NCI-H2196 treated with DMSO at 0.1 percent for 48 hours (cell line): ENCODE results near the gene NRCAM.

Experiments
- DNase-seq: peaks from one replicate; lab custom pipeline; 2025; ENCODE audit not compliant: unreplicated experiment; lab: John Stamatoyannopoulos, UW

The NRCAM gene

GRCh38 chr7:108252177-108252576 lies 204.1 kb downstream of the NRCAM start:
- DNase-seq = no peak

GRCh38 chr7:108251700-108252099 lies 204.5 kb downstream of the NRCAM start:
- DNase-seq = no peak

- DNase-seq = no peak
Observed at GRCh38 chr7:108249453-108249852, 206.8 kb downstream of the NRCAM start.

- DNase-seq = no peak
Observed at GRCh38 chr7:108248821-108249220, 207.4 kb downstream of the NRCAM start.

- DNase-seq = no peak
Observed at GRCh38 chr7:108248418-108248817, 207.8 kb downstream of the NRCAM start.

GRCh38 chr7:108247614-108248013 lies 208.6 kb downstream of the NRCAM start:
- no peak for DNase-seq

GRCh38 chr7:108246227-108246837 lies 209.9 kb downstream of the NRCAM start:
- peak; percentile 81 for DNase-seq

GRCh38 chr7:108245523-108246226 lies 210.6 kb downstream of the NRCAM start:
- no peak for DNase-seq

GRCh38 chr7:108244110-108244509 lies 212.1 kb downstream of the NRCAM start:
- no peak for DNase-seq

GRCh38 chr7:108239501-108240225 lies 216.6 kb downstream of the NRCAM start:
- DNase-seq = no peak

- peak; percentile 4 for DNase-seq
Observed at GRCh38 chr7:108236681-108237415, 219.4 kb downstream of the NRCAM start.

GRCh38 chr7:108235451-108236061 lies 220.7 kb downstream of the NRCAM start:
- DNase-seq = no peak

GRCh38 chr7:108234971-108235450 lies 221.2 kb downstream of the NRCAM start:
- DNase-seq = no peak

- DNase-seq = no peak
Observed at GRCh38 chr7:108234281-108234680, 222.0 kb downstream of the NRCAM start.

GRCh38 chr7:108232076-108232475 lies 224.2 kb downstream of the NRCAM start:
- no peak for DNase-seq

- DNase-seq = no peak
Observed at GRCh38 chr7:108231221-108231620, 225.0 kb downstream of the NRCAM start.

GRCh38 chr7:108227366-108227765 lies 228.9 kb downstream of the NRCAM start:
- DNase-seq = no peak

- no peak for DNase-seq
Observed at GRCh38 chr7:108226816-108227299, 229.4 kb downstream of the NRCAM start.

GRCh38 chr7:108225531-108226181 lies 230.6 kb downstream of the NRCAM start:
- no peak for DNase-seq

- no peak for DNase-seq
Observed at GRCh38 chr7:108224387-108224786, 231.8 kb downstream of the NRCAM start.
